ENCODE results near the gene FUT3.

DNA sequence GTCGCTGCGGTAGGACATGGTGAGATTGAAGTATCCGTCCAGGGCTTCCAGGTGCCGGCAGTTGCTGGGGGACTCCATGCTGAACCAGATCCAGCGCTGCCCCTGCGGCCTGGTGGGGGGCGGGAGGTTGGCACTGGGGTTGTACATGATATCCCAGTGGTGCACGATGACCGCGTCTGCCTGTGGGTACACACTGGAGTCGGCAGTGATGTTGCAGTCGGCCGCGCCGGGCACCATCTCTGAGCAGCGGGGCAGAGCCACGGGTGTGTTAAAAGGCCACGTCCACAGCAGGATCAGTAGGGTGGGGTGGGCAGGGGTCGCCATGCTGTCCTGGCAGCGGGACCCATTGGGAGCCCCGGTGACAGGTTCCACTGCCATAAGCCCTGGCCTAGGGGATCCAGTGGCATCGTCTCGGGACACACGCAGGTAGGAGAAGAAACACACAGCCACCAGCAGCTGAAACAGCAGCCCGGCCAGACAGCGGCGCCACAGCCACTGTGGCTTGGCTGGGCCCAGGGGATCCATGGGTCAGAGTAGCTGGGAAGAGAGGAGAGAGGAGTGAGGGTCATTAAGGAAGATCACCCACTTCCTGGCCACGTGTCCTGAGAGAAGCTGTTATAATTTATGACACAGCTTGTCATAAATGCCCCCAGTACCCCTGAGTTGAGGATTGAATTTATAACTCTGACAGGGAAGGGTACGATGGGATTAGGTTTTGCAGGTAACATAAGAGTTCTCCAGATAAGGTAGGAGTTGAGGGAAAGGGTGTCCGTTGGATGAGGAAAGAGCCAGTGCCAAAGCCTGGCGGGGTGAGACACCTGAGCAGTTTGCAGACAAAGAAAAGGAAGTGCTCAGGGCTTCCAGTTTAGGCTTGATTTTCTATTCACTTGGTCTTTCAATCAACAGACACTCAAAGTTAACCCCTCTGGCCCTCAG lies 16.2 kb upstream of the FUT3 start:
- TF ChIP-seq, protein P1, sequence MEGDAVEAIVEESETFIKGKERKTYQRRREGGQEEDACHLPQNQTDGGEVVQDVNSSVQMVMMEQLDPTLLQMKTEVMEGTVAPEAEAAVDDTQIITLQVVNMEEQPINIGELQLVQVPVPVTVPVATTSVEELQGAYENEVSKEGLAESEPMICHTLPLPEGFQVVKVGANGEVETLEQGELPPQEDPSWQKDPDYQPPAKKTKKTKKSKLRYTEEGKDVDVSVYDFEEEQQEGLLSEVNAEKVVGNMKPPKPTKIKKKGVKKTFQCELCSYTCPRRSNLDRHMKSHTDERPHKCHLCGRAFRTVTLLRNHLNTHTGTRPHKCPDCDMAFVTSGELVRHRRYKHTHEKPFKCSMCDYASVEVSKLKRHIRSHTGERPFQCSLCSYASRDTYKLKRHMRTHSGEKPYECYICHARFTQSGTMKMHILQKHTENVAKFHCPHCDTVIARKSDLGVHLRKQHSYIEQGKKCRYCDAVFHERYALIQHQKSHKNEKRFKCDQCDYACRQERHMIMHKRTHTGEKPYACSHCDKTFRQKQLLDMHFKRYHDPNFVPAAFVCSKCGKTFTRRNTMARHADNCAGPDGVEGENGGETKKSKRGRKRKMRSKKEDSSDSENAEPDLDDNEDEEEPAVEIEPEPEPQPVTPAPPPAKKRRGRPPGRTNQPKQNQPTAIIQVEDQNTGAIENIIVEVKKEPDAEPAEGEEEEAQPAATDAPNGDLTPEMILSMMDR (IDR thresholded peaks at IDR 0.05): no peak
- TF ChIP-seq, protein P2, sequence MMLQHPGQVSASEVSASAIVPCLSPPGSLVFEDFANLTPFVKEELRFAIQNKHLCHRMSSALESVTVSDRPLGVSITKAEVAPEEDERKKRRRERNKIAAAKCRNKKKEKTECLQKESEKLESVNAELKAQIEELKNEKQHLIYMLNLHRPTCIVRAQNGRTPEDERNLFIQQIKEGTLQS (CRISPR knock-in tag; conservative IDR thresholded peaks at IDR 0.05): no peak
- TF ChIP-seq SMAD4 (CRISPR knock-in tag; IDR thresholded peaks at IDR 0.05): no peak
- TF ChIP-seq TEAD4 (CRISPR knock-in tag; IDR thresholded peaks at IDR 0.05): no peak
- no peak for TF ChIP-seq TEAD1 (CRISPR knock-in tag; IDR thresholded peaks at IDR 0.05)
- TF ChIP-seq JUN (CRISPR knock-in tag; IDR thresholded peaks at IDR 0.05): no peak
- no peak for TF ChIP-seq ESRRA (CRISPR knock-in tag; IDR thresholded peaks at IDR 0.05; ENCODE audit: borderline replicate concordance)
- no peak for TF ChIP-seq NR2C2 (CRISPR knock-in tag; IDR thresholded peaks at IDR 0.05)
- no peak for TF ChIP-seq TCF7 (CRISPR knock-in tag; IDR thresholded peaks at IDR 0.05; ENCODE audit: low read depth)
- TF ChIP-seq ZNF416 (CRISPR knock-in tag; IDR thresholded peaks at IDR 0.05): no peak

All from WTC11 (cell line).